ENCODE data around the gene SULT2A1. TPM values are rescaled to one million over a fixed set of nuclear protein-coding genes. Genes with fewer than 3 reads are reported as not detected.

The SULT2A1 gene
- polyA plus RNA-seq, 1 donor from 2014 or later: not detected

DNA sequence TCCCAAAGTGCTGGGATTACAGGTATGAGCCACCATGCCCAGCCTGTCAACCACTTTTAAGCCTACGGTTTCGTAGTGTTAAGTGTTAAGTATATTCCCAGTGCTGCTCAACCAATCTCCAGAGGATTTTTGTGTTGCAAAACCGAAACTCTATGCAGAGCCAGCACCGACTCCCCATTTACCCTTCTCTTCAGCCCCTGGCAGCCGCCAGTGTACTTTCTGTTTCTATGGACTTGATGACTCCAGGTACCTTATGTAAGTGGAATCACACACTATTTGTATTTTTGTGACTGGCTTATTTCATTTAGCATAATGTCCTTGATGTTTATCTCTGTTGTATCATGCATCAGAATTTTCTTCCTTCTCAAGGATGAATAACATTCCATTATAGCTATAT lies 1.1 kb downstream of the SULT2A1 start:
- Histone ChIP-seq H3K4me2 (ENCODE audit: low read length) (no peak overlapping the region), H2AFZ (ENCODE audit: low read depth, low read length) (no peak overlapping the region), H3K36me3 (ENCODE audit: insufficient read depth, low read length) (no peaks in the 10 kb centered on the region), H3K27me3 (ENCODE audit: insufficient read depth, low read depth, low read length) (no peaks in the 10 kb centered on the region), H3K27ac (ENCODE audit: low read length) (no peak overlapping the region), H3F3A (ENCODE audit: insufficient read depth, low read length, poor library complexity, severe bottlenecking) (no peaks in the 10 kb centered on the region), H4K20me1 (ENCODE audit: insufficient read depth) (no peaks in the 10 kb centered on the region), H3K9me2 (ENCODE audit: insufficient read depth, low read length) (no peaks in the 10 kb centered on the region), H3K4me3 (ENCODE audit: low read length) (no peak overlapping the region), H3K9me3 (ENCODE audit: low read length) (no peaks in the 10 kb centered on the region), H3K79me2 (replicated peaks; ENCODE audit: insufficient read depth, low read length) (no peaks in the 10 kb centered on the region), H3K9ac (ENCODE audit: low read length) (no peak overlapping the region)
- TF ChIP-seq, protein P1, sequence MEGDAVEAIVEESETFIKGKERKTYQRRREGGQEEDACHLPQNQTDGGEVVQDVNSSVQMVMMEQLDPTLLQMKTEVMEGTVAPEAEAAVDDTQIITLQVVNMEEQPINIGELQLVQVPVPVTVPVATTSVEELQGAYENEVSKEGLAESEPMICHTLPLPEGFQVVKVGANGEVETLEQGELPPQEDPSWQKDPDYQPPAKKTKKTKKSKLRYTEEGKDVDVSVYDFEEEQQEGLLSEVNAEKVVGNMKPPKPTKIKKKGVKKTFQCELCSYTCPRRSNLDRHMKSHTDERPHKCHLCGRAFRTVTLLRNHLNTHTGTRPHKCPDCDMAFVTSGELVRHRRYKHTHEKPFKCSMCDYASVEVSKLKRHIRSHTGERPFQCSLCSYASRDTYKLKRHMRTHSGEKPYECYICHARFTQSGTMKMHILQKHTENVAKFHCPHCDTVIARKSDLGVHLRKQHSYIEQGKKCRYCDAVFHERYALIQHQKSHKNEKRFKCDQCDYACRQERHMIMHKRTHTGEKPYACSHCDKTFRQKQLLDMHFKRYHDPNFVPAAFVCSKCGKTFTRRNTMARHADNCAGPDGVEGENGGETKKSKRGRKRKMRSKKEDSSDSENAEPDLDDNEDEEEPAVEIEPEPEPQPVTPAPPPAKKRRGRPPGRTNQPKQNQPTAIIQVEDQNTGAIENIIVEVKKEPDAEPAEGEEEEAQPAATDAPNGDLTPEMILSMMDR (IDR thresholded peaks at IDR 0.05; ENCODE audit: poor library complexity, severe bottlenecking): no peak
- TF ChIP-seq TAF1 (IDR thresholded peaks at IDR 0.05; ENCODE audit: low read depth): no peak
- TF ChIP-seq, protein P2, sequence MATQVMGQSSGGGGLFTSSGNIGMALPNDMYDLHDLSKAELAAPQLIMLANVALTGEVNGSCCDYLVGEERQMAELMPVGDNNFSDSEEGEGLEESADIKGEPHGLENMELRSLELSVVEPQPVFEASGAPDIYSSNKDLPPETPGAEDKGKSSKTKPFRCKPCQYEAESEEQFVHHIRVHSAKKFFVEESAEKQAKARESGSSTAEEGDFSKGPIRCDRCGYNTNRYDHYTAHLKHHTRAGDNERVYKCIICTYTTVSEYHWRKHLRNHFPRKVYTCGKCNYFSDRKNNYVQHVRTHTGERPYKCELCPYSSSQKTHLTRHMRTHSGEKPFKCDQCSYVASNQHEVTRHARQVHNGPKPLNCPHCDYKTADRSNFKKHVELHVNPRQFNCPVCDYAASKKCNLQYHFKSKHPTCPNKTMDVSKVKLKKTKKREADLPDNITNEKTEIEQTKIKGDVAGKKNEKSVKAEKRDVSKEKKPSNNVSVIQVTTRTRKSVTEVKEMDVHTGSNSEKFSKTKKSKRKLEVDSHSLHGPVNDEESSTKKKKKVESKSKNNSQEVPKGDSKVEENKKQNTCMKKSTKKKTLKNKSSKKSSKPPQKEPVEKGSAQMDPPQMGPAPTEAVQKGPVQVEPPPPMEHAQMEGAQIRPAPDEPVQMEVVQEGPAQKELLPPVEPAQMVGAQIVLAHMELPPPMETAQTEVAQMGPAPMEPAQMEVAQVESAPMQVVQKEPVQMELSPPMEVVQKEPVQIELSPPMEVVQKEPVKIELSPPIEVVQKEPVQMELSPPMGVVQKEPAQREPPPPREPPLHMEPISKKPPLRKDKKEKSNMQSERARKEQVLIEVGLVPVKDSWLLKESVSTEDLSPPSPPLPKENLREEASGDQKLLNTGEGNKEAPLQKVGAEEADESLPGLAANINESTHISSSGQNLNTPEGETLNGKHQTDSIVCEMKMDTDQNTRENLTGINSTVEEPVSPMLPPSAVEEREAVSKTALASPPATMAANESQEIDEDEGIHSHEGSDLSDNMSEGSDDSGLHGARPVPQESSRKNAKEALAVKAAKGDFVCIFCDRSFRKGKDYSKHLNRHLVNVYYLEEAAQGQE (IDR thresholded peaks at IDR 0.05; ENCODE audit: borderline replicate concordance): no peak
- no peak for TF ChIP-seq EP300 (conservative IDR thresholded peaks at IDR 0.05; ENCODE audit: poor library complexity, severe bottlenecking)
- no peak for TF ChIP-seq POLR2AphosphoS5 (IDR thresholded peaks at IDR 0.05)

DNA sequence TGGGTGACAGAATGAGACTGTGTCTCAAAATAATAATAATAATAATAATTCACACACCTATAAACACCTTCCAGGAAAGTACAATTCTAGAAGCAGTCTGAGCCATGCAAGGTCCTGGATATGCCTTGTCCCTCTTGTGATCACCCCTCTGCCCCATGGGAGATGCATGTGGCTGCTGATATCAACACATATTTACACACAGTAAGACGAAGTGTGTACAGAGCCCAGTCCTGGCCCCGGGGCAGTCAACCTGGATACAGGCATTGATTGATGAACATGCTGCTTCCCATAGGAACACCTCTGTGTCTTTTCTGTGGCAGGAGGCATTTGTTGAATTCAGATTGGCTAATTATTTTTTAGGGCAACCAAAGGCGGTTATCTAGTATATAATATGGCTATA lies 3.2 kb downstream of the SULT2A1 start:
- Histone ChIP-seq H4K20me1 (ENCODE audit: insufficient read depth) (no peaks in the 10 kb centered on the region), H3K4me2 (ENCODE audit: low read length) (no peak overlapping the region), H3K27me3 (ENCODE audit: insufficient read depth, low read depth, low read length) (no peaks in the 10 kb centered on the region), H2AFZ (ENCODE audit: low read depth, low read length) (no peak overlapping the region), H3K79me2 (replicated peaks; ENCODE audit: insufficient read depth, low read length) (no peaks in the 10 kb centered on the region), H3K27ac (ENCODE audit: low read length) (no peak overlapping the region), H3K36me3 (ENCODE audit: insufficient read depth, low read length) (no peaks in the 10 kb centered on the region), H3K4me3 (ENCODE audit: low read length) (no peak overlapping the region), H3F3A (ENCODE audit: insufficient read depth, low read length, poor library complexity, severe bottlenecking) (no peaks in the 10 kb centered on the region), H3K9me2 (ENCODE audit: insufficient read depth, low read length) (no peaks in the 10 kb centered on the region), H3K9ac (ENCODE audit: low read length) (no peak overlapping the region), H3K9me3 (ENCODE audit: low read length) (no peaks in the 10 kb centered on the region)
- TF ChIP-seq, protein P1 (IDR thresholded peaks at IDR 0.05; ENCODE audit: poor library complexity, severe bottlenecking): no peak
- TF ChIP-seq EP300 (conservative IDR thresholded peaks at IDR 0.05; ENCODE audit: poor library complexity, severe bottlenecking) (no peak), MXI1 (conservative IDR thresholded peaks at IDR 0.05; ENCODE audit: poor library complexity, severe bottlenecking) (no peak), POLR2AphosphoS5 (IDR thresholded peaks at IDR 0.05) (no peak), EZH2 (IDR thresholded peaks at IDR 0.05; ENCODE audit: borderline replicate concordance, insufficient read depth, low read length, poor library complexity, severe bottlenecking) (no peak), RAD21 (conservative IDR thresholded peaks at IDR 0.05) (no peak), TAF1 (IDR thresholded peaks at IDR 0.05; ENCODE audit: low read depth) (no peak), SMC3 (conservative IDR thresholded peaks at IDR 0.05; ENCODE audit: poor library complexity) (no peak)
- TF ChIP-seq, protein P2 (IDR thresholded peaks at IDR 0.05; ENCODE audit: borderline replicate concordance): no peak
